WI38 (cell line): Measurements from ENCODE around the gene TMEM79.

Experiments used
- H3K4me3 ChIP-seq: 2 replicates; pipeline ENCODE4 v1.5.1; 2011; ENCODE audit warnings: low read depth, mild to moderate bottlenecking, control low read depth, low read length
- CTCF ChIP-seq: IDR thresholded peaks from 2 replicates; pipeline ENCODE4 v1.5.1; 2012; ENCODE audit warnings: low read depth, mild to moderate bottlenecking, control low read depth, low read length

TMEM79 gene

DNA sequence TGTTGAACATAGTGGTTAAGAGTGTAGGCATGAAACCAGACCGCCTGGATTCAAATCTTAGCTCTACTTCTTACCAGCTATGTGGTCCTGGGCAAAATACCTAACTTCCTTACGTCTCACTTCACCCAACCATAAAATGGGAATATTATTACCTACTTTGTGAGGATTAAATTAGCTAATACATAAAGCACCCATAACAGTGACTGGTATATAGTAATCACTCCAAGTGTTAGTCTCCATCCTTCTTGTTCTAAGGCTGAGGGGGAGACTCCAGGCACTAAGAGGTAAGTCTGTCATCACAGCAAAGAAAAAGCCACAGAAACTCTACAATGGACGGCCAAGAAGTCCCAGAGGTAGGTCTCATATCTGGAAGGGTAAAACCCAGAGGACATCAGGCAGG is 4.3 kb upstream of the TMEM79 start:
- TF ChIP-seq CTCF, result no peak
- H3K4me3 ChIP-seq, result no peak overlapping the region

DNA sequence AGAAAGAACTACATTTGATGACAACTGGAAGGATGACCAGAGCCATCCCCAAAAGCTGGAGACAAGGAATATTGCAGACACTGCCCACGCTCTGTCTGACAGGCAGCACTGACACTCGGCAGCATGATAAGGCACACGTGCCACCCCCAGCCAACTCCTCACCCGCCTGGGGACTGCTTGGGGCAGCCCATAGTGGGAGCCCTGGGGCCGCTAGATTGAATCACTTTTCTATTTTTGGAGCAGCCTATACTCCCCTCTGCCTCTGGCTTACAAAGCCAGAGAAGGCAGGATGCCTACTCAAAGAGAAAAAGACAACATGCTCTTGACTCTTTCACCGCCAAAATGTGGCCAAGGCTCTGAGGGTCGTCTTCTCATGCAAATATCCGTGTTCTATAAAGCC is 2.8 kb upstream of the TMEM79 start:
- H3K4me3 ChIP-seq, result peak overlapping the region; percentile 95
- no peak for TF ChIP-seq CTCF

DNA sequence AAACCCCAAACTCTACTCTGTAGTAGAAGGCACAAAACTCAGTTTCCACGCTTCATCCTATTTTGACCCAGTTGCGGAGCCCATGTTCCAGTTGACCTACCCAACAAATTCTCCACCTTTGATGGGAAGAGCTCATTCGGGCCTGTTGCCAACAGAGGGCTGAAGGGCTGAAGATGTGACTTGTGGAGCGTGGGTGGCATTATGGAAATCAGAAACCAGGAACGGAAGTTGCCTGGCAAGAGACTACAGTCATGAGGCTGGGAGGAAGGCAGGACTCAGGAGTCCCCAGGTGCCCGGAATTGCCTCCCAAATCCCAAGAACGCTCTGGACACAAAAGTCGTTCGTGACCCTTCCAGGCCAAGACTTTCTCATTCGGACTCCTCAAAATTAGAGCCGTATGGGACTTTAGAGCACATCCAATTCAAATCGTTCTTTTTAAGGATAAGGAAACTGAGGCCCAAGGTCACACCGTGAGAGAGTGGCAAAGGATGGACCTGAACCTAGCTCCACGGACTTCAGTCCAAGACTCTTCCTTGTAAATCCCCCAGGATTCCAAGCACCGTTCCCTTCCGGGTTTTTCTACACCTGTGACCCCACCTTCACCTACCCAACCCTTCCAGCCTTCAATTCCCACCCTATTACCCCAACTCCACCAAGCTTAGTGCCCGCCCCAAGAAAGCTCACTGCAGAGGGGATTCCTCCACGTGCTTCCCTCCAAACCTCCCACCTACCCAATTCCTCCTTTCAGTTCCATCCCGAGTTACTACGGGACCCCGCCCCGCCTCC is 2.2 kb upstream of the TMEM79 start:
- TF ChIP-seq CTCF, result no peak
- H3K4me3 ChIP-seq, result peak overlapping the region; percentile 95

- TF ChIP-seq CTCF, result no peak
- peak within 1 kb of the TSS; percentile 95 for H3K4me3 ChIP-seq
Observed at GRCh38 chr1:156282479-156283222, 1.5 kb upstream of the TMEM79 start, which contains the start of gene SMG5. Gene SMG5 (minus strand): TSS chr1:156282825. CDS start chr1:156282680, 145 bp downstream.

DNA sequence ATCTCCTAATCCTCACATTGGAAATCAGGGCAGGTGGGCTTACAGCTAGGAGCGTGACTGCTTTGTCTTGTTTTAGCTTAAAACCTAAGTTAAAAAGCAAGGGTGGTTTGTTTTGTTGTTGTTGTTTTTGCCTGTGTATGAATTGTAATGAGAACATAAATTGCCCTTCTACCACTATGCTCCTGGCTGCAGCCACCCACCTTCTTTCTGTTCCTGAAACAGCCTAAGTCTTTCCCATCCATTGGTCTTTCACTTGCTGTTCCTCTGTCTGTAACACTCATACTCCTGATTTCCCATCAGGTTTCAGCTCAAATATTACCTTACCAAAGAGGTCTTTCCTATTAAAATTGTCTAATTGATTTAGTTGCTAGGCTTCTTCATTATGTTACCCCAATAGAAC is 604 bp upstream of the TMEM79 start:
- no peak for TF ChIP-seq CTCF
- H3K4me3 ChIP-seq, result peak overlapping the region; percentile 95

GRCh38 chr1:156284757-156285156 is 632 bp downstream of the TMEM79 start:
- no peak for TF ChIP-seq CTCF
- no peak overlapping the region for H3K4me3 ChIP-seq

DNA sequence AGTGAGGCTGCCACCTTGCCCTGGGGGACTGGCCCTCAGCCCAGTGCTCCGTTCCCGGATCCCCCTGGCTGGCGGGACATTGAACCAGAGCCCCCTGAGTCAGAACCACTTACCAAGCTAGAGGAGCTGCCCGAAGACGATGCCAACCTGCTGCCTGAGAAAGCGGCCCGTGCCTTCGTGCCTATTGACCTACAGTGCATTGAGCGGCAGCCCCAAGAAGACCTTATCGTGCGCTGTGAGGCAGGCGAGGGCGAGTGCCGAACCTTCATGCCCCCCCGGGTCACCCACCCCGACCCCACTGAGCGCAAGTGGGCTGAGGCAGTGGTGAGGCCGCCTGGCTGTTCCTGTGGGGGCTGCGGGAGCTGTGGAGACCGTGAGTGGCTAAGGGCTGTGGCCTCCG is 1.3 kb downstream of the TMEM79 start:
- H3K4me3 ChIP-seq, result no peak overlapping the region
- TF ChIP-seq CTCF, result no peak
